Measurements from ENCODE around the gene ALKBH6. TPM values are rescaled to one million over a fixed set of nuclear protein-coding genes. Genes with fewer than 3 reads are reported as not detected.
A peak's percentile ranks its signal among the peaks of the same experiment; 100 is the strongest.

ALKBH6 gene
- total and polyA plus RNA-seq, 2 experiments from 2014 or later = 52.2 to 66.9 TPM

GRCh38 chr19:36010402-36010801, 3.6 kb downstream of the ALKBH6 start:
- DNase-seq (ENCODE audit: low read depth in 1 of 2, low spot score in 1 of 2) = no peak
- Histone ChIP-seq H3K4me3 (no peak overlapping the region), H3K27me3 (no peaks in the 10 kb centered on the region), H3K4me1 (ENCODE audit: low read depth) (peaks cover 4% of the 10 kb centered on the region), H3K27ac (no peak overlapping the region), H3K9me3 (ENCODE audit: low read depth) (no peaks in the 10 kb centered on the region), H3K36me3 (no peaks in the 10 kb centered on the region)
- no peak for TF ChIP-seq CTCF (IDR thresholded peaks at IDR 0.05; ENCODE audit: low read depth, low read length)

GRCh38 chr19:36009633-36010379, 4.2 kb downstream of the ALKBH6 start:
- H3K27me3 ChIP-seq = no peaks in the 10 kb centered on the region
- peaks cover 3% of the 10 kb centered on the region for H3K4me1 ChIP-seq (ENCODE audit: low read depth)
- TF ChIP-seq CTCF (IDR thresholded peaks at IDR 0.05; ENCODE audit: low read depth, low read length) = no peak
- H3K27ac ChIP-seq = no peak overlapping the region
- H3K36me3 ChIP-seq = no peaks in the 10 kb centered on the region
- no peaks in the 10 kb centered on the region for H3K9me3 ChIP-seq (ENCODE audit: low read depth)
- H3K4me3 ChIP-seq = peak overlapping the region; percentile 16
- no peak for DNase-seq (ENCODE audit: low read depth in 1 of 2, low spot score in 1 of 2)

GRCh38 chr19:36009220-36009619, 4.8 kb downstream of the ALKBH6 start:
- Histone ChIP-seq H3K27me3 (no peaks in the 10 kb centered on the region), H3K4me3 (peak overlapping the region; percentile 16), H3K4me1 (ENCODE audit: low read depth) (no peaks in the 10 kb centered on the region), H3K9me3 (ENCODE audit: low read depth) (no peaks in the 10 kb centered on the region), H3K36me3 (no peaks in the 10 kb centered on the region), H3K27ac (no peak overlapping the region)
- DNase-seq (ENCODE audit: low read depth in 1 of 2, low spot score in 1 of 2) = peak; percentile 65 to 76
- no peak for TF ChIP-seq CTCF (IDR thresholded peaks at IDR 0.05; ENCODE audit: low read depth, low read length)

GRCh38 chr19:36008336-36008978, 5.6 kb downstream of the ALKBH6 start, which contains the start of gene SYNE4:
TSS of gene SYNE4 (minus strand) at chr19:36008813. CDS start at chr19:36008681, 132 bp downstream.
- no peak for TF ChIP-seq CTCF (IDR thresholded peaks at IDR 0.05; ENCODE audit: low read depth, low read length)
- Histone ChIP-seq H3K36me3 (no peaks in the 10 kb centered on the region), H3K27me3 (no peaks in the 10 kb centered on the region), H3K27ac (no peak within 1 kb of the TSS), H3K4me1 (ENCODE audit: low read depth) (no peaks in the 10 kb centered on the region), H3K9me3 (ENCODE audit: low read depth) (no peaks in the 10 kb centered on the region), H3K4me3 (peak within 1 kb of the TSS; percentile 16)
- peak in 1 of 2 donors; percentile 56 for DNase-seq (ENCODE audit: low read depth in 1 of 2, low spot score in 1 of 2)

GRCh38 chr19:36006955-36007354, 7.1 kb downstream of the ALKBH6 start:
- H3K36me3 ChIP-seq = no peaks in the 10 kb centered on the region
- H3K9me3 ChIP-seq (ENCODE audit: low read depth) = no peaks in the 10 kb centered on the region
- no peak overlapping the region for H3K4me3 ChIP-seq
- no peak overlapping the region for H3K27ac ChIP-seq
- no peak for TF ChIP-seq CTCF (IDR thresholded peaks at IDR 0.05; ENCODE audit: low read depth, low read length)
- DNase-seq (ENCODE audit: low read depth in 1 of 2, low spot score in 1 of 2) = no peak
- no peaks in the 10 kb centered on the region for H3K4me1 ChIP-seq (ENCODE audit: low read depth)
- H3K27me3 ChIP-seq = no peaks in the 10 kb centered on the region
